ENCODE measurements around the gene EMC7.
A peak's percentile ranks its signal among the peaks of the same experiment; 100 is the strongest.

Gene EMC7

GRCh38 chr15:34038023-34038870 lies 63.4 kb downstream of the EMC7 start:
- DNase-seq = peak; percentile 79
